MCF 10A (cell line): ENCODE results near the gene TMEM45A. TPM values are rescaled to one million over a fixed set of nuclear protein-coding genes. Genes with fewer than 3 reads are reported as not detected.

ENCODE experiments used
- BruUV-seq: library from RNA; stranded (reverse); fragments of 400-500 nt; replicated peaks from 2 replicates; lab custom pipeline; 2021; lab: Mats Ljungman, UMichigan
- CTCF ChIA-PET: fragments of 300-600 bp; sonication (Branson Sonifier 250); formaldehyde crosslinking; extraction: SDS; loops from one replicate; lab custom pipeline; 2021; ENCODE audit warnings: antibody characterized with exemption, inconsistent platforms; lab: Yijun Ruan, JAX
- POLR2A ChIA-PET: fragments of 300-600, 350-650 bp; sonication (Branson Sonifier 250); formaldehyde crosslinking; extraction: SDS; loops from one replicate; lab custom pipeline; 2020; ENCODE audit warnings: antibody characterized with exemption, inconsistent platforms; lab: Yijun Ruan, JAX
- DNase-seq: peaks from one replicate; pipeline ENCODE4 v3.0.0-alpha.2; 2018; ENCODE audit not compliant: unreplicated experiment
- H3K27ac Mint-ChIP-seq: one replicate; pipeline ENCODE4 v1.8.0; 2022; ENCODE audit warnings: mild to moderate bottlenecking, low read depth, mixed read lengths; ENCODE audit not compliant: unreplicated experiment
- H3K27me3 Mint-ChIP-seq: one replicate; pipeline ENCODE4 v1.8.0; 2022; ENCODE audit warnings: mixed read lengths; ENCODE audit not compliant: insufficient read depth, unreplicated experiment
- H3K36me3 Mint-ChIP-seq: one replicate; pipeline ENCODE4 v1.8.0; 2022; ENCODE audit warnings: mild to moderate bottlenecking, moderate library complexity, mixed read lengths; ENCODE audit not compliant: insufficient read depth, unreplicated experiment
- H3K4me1 Mint-ChIP-seq: one replicate; pipeline ENCODE4 v1.8.0; 2022; ENCODE audit warnings: mixed read lengths; ENCODE audit not compliant: insufficient read depth, unreplicated experiment
- H3K4me3 Mint-ChIP-seq: one replicate; pipeline ENCODE4 v1.8.0; 2022; ENCODE audit warnings: mild to moderate bottlenecking, moderate library complexity, mixed read lengths; ENCODE audit not compliant: unreplicated experiment
- H3K9me3 Mint-ChIP-seq: one replicate; pipeline ENCODE4 v1.8.0; 2022; ENCODE audit warnings: mixed read lengths; ENCODE audit not compliant: unreplicated experiment
- CTCF ChIP-seq: fragments of 200-600 bp; IDR thresholded peaks from one replicate; pipeline ENCODE4 v1.8.0; 2022; ENCODE audit warnings: antibody characterized with exemption, mild to moderate bottlenecking; ENCODE audit not compliant: unreplicated experiment
- intact Hi-C: fragments of 100-400 bp; cut with micrococcal nuclease; formaldehyde crosslinking; loops from 2 replicates; pipeline ENCODE4 v1.14.1; 2022
- total RNA-seq: library from RNA; stranded (reverse); gene quantifications from 2 replicates; pipeline ENCODE4 v1.2.3, GENCODE V29; 2022

TMEM45A gene
- total RNA-seq, 1 experiment from 2014 or later, result 4.1 TPM

GRCh38 chr3:100531093-100531492 lies 38.7 kb downstream of the TMEM45A start:
- ChIA-PET POLR2A (no interaction called here), CTCF (interaction anchor here (1.2 kb wide), 1 partner anchor 67 kb away, joined by 4 read pairs; no protein-coding TSS in a partner anchor)
- intact Hi-C loops, result no loop called here
- Mint-ChIP-seq H3K27ac (no peak overlapping the region), H3K9me3 (no peaks in the 10 kb centered on the region), H3K36me3 (no peaks in the 10 kb centered on the region), H3K4me3 (no peak overlapping the region), H3K27me3 (no peaks in the 10 kb centered on the region), H3K4me1 (peaks cover 34% of the 10 kb centered on the region)
- TF ChIP-seq CTCF, result no peak
- no TSS peak for BruUV-seq
- no peak for DNase-seq

GRCh38 chr3:100532411-100532810 lies 40.0 kb downstream of the TMEM45A start:
- Mint-ChIP-seq H3K9me3 (no peaks in the 10 kb centered on the region), H3K27me3 (no peaks in the 10 kb centered on the region), H3K36me3 (no peaks in the 10 kb centered on the region), H3K4me1 (peaks cover 32% of the 10 kb centered on the region), H3K27ac (peak overlapping the region; percentile 14), H3K4me3 (no peak overlapping the region)
- intact Hi-C loops, result no loop called here
- no peak for DNase-seq
- CTCF ChIA-PET, result interaction anchor here (1.3 kb wide), 1 partner anchor 59 kb away, joined by 4 read pairs; no protein-coding TSS in a partner anchor
- POLR2A ChIA-PET, result interaction anchor here (0.9 to 1.2 kb wide), 2 partner anchors 40 to 58 kb away, joined by 3 to 5 read pairs; partner anchors contain the start of gene TMEM45A
- no TSS peak for BruUV-seq
- TF ChIP-seq CTCF, result no peak

- CTCF ChIA-PET, result no interaction called here
- H3K27ac Mint-ChIP-seq, result no peak overlapping the region
- no peak overlapping the region for H3K4me3 Mint-ChIP-seq
- H3K27me3 Mint-ChIP-seq, result no peaks in the 10 kb centered on the region
- no TSS peak for BruUV-seq
- peaks cover 40% of the 10 kb centered on the region for H3K4me1 Mint-ChIP-seq
- no peaks in the 10 kb centered on the region for H3K9me3 Mint-ChIP-seq
- intact Hi-C loops, result no loop called here
- TF ChIP-seq CTCF, result no peak
- POLR2A ChIA-PET, result interaction anchor here (0.6 kb wide), 1 partner anchor 11 kb away, joined by 3 read pairs; no protein-coding TSS in a partner anchor
- no peak for DNase-seq
- H3K36me3 Mint-ChIP-seq, result no peaks in the 10 kb centered on the region
Measured at GRCh38 chr3:100533176-100533575, 40.8 kb downstream of the TMEM45A start.

GRCh38 chr3:100535610-100535943 lies 43.2 kb downstream of the TMEM45A start:
- H3K9me3 Mint-ChIP-seq, result no peaks in the 10 kb centered on the region
- POLR2A ChIA-PET, result interaction anchor here (1.2 to 1.5 kb wide), 2 partner anchors 9 to 13 kb away, joined by 4 to 8 read pairs; no protein-coding TSS in a partner anchor
- DNase-seq, result no peak
- intact Hi-C loops, result no loop called here
- no TSS peak for BruUV-seq
- H3K27me3 Mint-ChIP-seq, result no peaks in the 10 kb centered on the region
- no peak overlapping the region for H3K27ac Mint-ChIP-seq
- CTCF ChIA-PET, result interaction anchor here (0.6 to 1.0 kb wide), 2 partner anchors 72 to 73 kb away, joined by 3 to 12 read pairs; no protein-coding TSS in a partner anchor
- TF ChIP-seq CTCF, result no peak
- peaks cover 39% of the 10 kb centered on the region for H3K4me1 Mint-ChIP-seq
- H3K36me3 Mint-ChIP-seq, result no peaks in the 10 kb centered on the region
- H3K4me3 Mint-ChIP-seq, result no peak overlapping the region
